ENCODE data around the gene SMOC2.

The SMOC2 gene

GRCh38 chr6:168415098-168415992 lies 25.6 kb upstream of the SMOC2 start:
- H3K4me1 ChIP-seq (ENCODE audit: control insufficient read depth, insufficient read depth, low read length): no peaks in the 10 kb centered on the region
- no peaks in the 10 kb centered on the region for H3K36me3 ChIP-seq (ENCODE audit: control insufficient read depth in 2 of 2, insufficient read depth in 1 of 2, low read length in 2 of 2)
- H3K9me3 ChIP-seq (ENCODE audit: control insufficient read depth, insufficient read depth, low read depth, low read length): no peaks in the 10 kb centered on the region
- TF ChIP-seq ZNF214 (tag by site-specific recombination; IDR thresholded peaks at IDR 0.05; ENCODE audit: borderline replicate concordance) (no peak), ZNF16 (tag by site-specific recombination; IDR thresholded peaks at IDR 0.05; ENCODE audit: low read depth) (no peak), ZNF654 (tag by site-specific recombination; IDR thresholded peaks at IDR 0.05; ENCODE audit: low read depth) (no peak), PBX3 (CRISPR knock-in tag; IDR thresholded peaks at IDR 0.05) (no peak), TSHZ1 (tag by site-specific recombination; IDR thresholded peaks at IDR 0.05; ENCODE audit: borderline replicate concordance) (no peak), ZNF530 (tag by site-specific recombination; IDR thresholded peaks at IDR 0.05; ENCODE audit: low read depth) (no peak), SALL2 (tag by site-specific recombination; IDR thresholded peaks at IDR 0.05; ENCODE audit: borderline replicate concordance) (no peak), RBAK (tag by site-specific recombination; IDR thresholded peaks at IDR 0.05) (no peak), ZNF146 (tag by site-specific recombination; IDR thresholded peaks at IDR 0.05) (no peak), ZNF560 (tag by site-specific recombination; IDR thresholded peaks at IDR 0.05; ENCODE audit: borderline replicate concordance) (no peak)
- TF ChIP-seq, protein P1, sequence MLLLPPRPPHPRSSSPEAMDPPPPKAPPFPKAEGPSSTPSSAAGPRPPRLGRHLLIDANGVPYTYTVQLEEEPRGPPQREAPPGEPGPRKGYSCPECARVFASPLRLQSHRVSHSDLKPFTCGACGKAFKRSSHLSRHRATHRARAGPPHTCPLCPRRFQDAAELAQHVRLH (tag by site-specific recombination; IDR thresholded peaks at IDR 0.05): no peak
- H3K27ac ChIP-seq (ENCODE audit: extremely low read depth, low read depth, low read length): no peak overlapping the region
- H3K4me3 ChIP-seq (ENCODE audit: low read depth, low read length): no peak overlapping the region
- CTCF ChIA-PET: interaction anchor here (1.1 kb wide), 1 partner anchor 45 kb away, joined by 4 read pairs; no protein-coding TSS in a partner anchor
- POLR2A ChIA-PET: no interaction called here

GRCh38 chr6:168415993-168416530 lies 24.9 kb upstream of the SMOC2 start:
- no peak overlapping the region for H3K4me3 ChIP-seq (ENCODE audit: low read depth, low read length)
- ChIA-PET POLR2A (no interaction called here), CTCF (interaction anchor here (1.1 kb wide), 1 partner anchor 46 kb away, joined by 4 read pairs; no protein-coding TSS in a partner anchor)
- H3K9me3 ChIP-seq (ENCODE audit: control insufficient read depth, insufficient read depth, low read depth, low read length): no peaks in the 10 kb centered on the region
- H3K36me3 ChIP-seq (ENCODE audit: control insufficient read depth in 2 of 2, insufficient read depth in 1 of 2, low read length in 2 of 2): no peaks in the 10 kb centered on the region
- no peaks in the 10 kb centered on the region for H3K4me1 ChIP-seq (ENCODE audit: control insufficient read depth, insufficient read depth, low read length)
- no peak overlapping the region for H3K27ac ChIP-seq (ENCODE audit: extremely low read depth, low read depth, low read length)
- TF ChIP-seq ZNF626 (tag by site-specific recombination; IDR thresholded peaks at IDR 0.05) (no peak), ZNF140 (tag by site-specific recombination; IDR thresholded peaks at IDR 0.05) (no peak), OSR2 (tag by site-specific recombination; IDR thresholded peaks at IDR 0.05) (no peak), ZSCAN23 (tag by site-specific recombination; IDR thresholded peaks at IDR 0.05) (no peak), ZBTB48 (tag by site-specific recombination; IDR thresholded peaks at IDR 0.05) (no peak), ZNF658 (tag by site-specific recombination; IDR thresholded peaks at IDR 0.05) (no peak), ZNF768 (tag by site-specific recombination; IDR thresholded peaks at IDR 0.05) (no peak), GLIS1 (tag by site-specific recombination; IDR thresholded peaks at IDR 0.05) (no peak), ZNF24 (tag by site-specific recombination; IDR thresholded peaks at IDR 0.05) (no peak), TSHZ1 (tag by site-specific recombination; IDR thresholded peaks at IDR 0.05; ENCODE audit: borderline replicate concordance) (no peak)
- TF ChIP-seq, protein P2, sequence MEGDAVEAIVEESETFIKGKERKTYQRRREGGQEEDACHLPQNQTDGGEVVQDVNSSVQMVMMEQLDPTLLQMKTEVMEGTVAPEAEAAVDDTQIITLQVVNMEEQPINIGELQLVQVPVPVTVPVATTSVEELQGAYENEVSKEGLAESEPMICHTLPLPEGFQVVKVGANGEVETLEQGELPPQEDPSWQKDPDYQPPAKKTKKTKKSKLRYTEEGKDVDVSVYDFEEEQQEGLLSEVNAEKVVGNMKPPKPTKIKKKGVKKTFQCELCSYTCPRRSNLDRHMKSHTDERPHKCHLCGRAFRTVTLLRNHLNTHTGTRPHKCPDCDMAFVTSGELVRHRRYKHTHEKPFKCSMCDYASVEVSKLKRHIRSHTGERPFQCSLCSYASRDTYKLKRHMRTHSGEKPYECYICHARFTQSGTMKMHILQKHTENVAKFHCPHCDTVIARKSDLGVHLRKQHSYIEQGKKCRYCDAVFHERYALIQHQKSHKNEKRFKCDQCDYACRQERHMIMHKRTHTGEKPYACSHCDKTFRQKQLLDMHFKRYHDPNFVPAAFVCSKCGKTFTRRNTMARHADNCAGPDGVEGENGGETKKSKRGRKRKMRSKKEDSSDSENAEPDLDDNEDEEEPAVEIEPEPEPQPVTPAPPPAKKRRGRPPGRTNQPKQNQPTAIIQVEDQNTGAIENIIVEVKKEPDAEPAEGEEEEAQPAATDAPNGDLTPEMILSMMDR (tag by site-specific recombination; IDR thresholded peaks at IDR 0.05): no peak
- TF ChIP-seq, protein P3, sequence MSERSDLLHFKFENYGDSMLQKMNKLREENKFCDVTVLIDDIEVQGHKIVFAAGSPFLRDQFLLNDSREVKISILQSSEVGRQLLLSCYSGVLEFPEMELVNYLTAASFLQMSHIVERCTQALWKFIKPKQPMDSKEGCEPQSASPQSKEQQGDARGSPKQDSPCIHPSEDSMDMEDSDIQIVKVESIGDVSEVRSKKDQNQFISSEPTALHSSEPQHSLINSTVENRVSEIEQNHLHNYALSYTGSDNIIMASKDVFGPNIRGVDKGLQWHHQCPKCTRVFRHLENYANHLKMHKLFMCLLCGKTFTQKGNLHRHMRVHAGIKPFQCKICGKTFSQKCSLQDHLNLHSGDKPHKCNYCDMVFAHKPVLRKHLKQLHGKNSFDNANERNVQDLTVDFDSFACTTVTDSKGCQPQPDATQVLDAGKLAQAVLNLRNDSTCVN (tag by site-specific recombination; optimal IDR thresholded peaks at IDR 0.05): no peak

All from HEK293 (cell line).